Brain microvascular endothelial cell (primary cell): ENCODE data around the gene SUGP2.

Source experiments
- DNase-seq: peaks from one replicate; pipeline ENCODE4 v3.0.0-alpha.2; 2020
- H3K27ac ChIP-seq: fragments of 250-450 bp; sonication (Bioruptor Pico); 2 replicates; pipeline ENCODE4 v1.5.1; 2020; ENCODE audit warnings: mild to moderate bottlenecking, moderate library complexity
- H3K27me3 ChIP-seq: fragments of 250-450 bp; sonication (Bioruptor Pico); replicated peaks from 2 replicates; pipeline ENCODE4 v1.5.1; 2020; ENCODE audit warnings: mild to moderate bottlenecking
- H3K36me3 ChIP-seq: fragments of 250-450 bp; sonication (Bioruptor Pico); replicated peaks from 2 replicates; pipeline ENCODE4 v1.5.1; 2020; ENCODE audit warnings: mild to moderate bottlenecking
- H3K4me3 ChIP-seq: 2 replicates; pipeline ENCODE4 v1.5.1; 2011; ENCODE audit warnings: low read depth, mild to moderate bottlenecking, control low read depth, low read length, moderate library complexity
- CTCF ChIP-seq: IDR thresholded peaks from 2 replicates; pipeline ENCODE4 v1.5.1; 2011; ENCODE audit warnings: low read depth, mild to moderate bottlenecking, moderate library complexity, low read length, control low read depth, inconsistent platforms; ENCODE audit errors: missing control alignments
- in situ Hi-C: cut with HindIII; loops from 2 replicates; pipeline ENCODE4 v1.10.0; 2017; ENCODE audit warnings: low sequenced_read_pairs, low pct_ligation_motif_present

SUGP2 gene

GRCh38 chr19:19034204-19034624 lies 897 bp upstream of the SUGP2 start:
- peak; percentile 62 for DNase-seq
- peaks cover 6% of the 10 kb centered on the region for H3K36me3 ChIP-seq
- TF ChIP-seq CTCF = no peak
- H3K27ac ChIP-seq = peak overlapping the region; percentile 91
- in situ Hi-C loops = no loop called here
- H3K27me3 ChIP-seq = no peaks in the 10 kb centered on the region
- H3K4me3 ChIP-seq = peak overlapping the region; percentile 91

- Histone ChIP-seq H3K27ac (peak overlapping the region; percentile 91), H3K4me3 (peak overlapping the region; percentile 91), H3K27me3 (no peaks in the 10 kb centered on the region), H3K36me3 (peaks cover 14% of the 10 kb centered on the region)
- in situ Hi-C loops = no loop called here
- TF ChIP-seq CTCF = no peak
- no peak for DNase-seq
These were observed 216 bp downstream of the SUGP2 start for GRCh38 chr19:19033176-19033425.

GRCh38 chr19:19032420-19033175 lies 719 bp downstream of the SUGP2 start:
- in situ Hi-C loops = no loop called here
- H3K27ac ChIP-seq = peak overlapping the region; percentile 91
- peak; percentile 98 for DNase-seq
- TF ChIP-seq CTCF = peak; percentile 7
- no peaks in the 10 kb centered on the region for H3K27me3 ChIP-seq
- peaks cover 18% of the 10 kb centered on the region for H3K36me3 ChIP-seq
- H3K4me3 ChIP-seq = peak overlapping the region; percentile 91

GRCh38 chr19:19031891-19032290 lies 1.4 kb downstream of the SUGP2 start:
- H3K4me3 ChIP-seq = peak overlapping the region; percentile 91
- in situ Hi-C loops = no loop called here

GRCh38 chr19:19028526-19028925 lies 4.8 kb downstream of the SUGP2 start:
- Histone ChIP-seq H3K4me3 (no peak overlapping the region), H3K27me3 (no peaks in the 10 kb centered on the region), H3K36me3 (peaks cover 52% of the 10 kb centered on the region), H3K27ac (no peak overlapping the region)
- TF ChIP-seq CTCF = no peak
- in situ Hi-C loops = no loop called here
- no peak for DNase-seq

More at GRCh38 chr19:19031891-19032290, 1.4 kb downstream of the SUGP2 start:
- DNase-seq = no peak
- Histone ChIP-seq H3K27me3 (no peaks in the 10 kb centered on the region), H3K36me3 (peaks cover 22% of the 10 kb centered on the region), H3K27ac (peak overlapping the region; percentile 91)
- TF ChIP-seq CTCF = no peak

- in situ Hi-C loops = no loop called here
- peaks cover 65% of the 10 kb centered on the region for H3K36me3 ChIP-seq
- H3K27me3 ChIP-seq = no peaks in the 10 kb centered on the region
- no peak overlapping the region for H3K27ac ChIP-seq
- H3K4me3 ChIP-seq = no peak overlapping the region
- no peak for DNase-seq
- no peak for TF ChIP-seq CTCF
These were observed 6.1 kb downstream of the SUGP2 start for GRCh38 chr19:19027228-19027627.
